NT2/D1 (cell line): ENCODE measurements around the gene B3GNT9.

Experiments used
- SUZ12 ChIP-seq: IDR thresholded peaks from 2 replicates; pipeline ENCODE4 v1.6.1; 2011; ENCODE audit not compliant: insufficient read length, insufficient read depth; ENCODE audit errors: extremely low read depth
- YY1 ChIP-seq: IDR thresholded peaks from 2 replicates; pipeline ENCODE4 v1.6.1; 2011; ENCODE audit not compliant: insufficient read length, insufficient read depth

- no peak for TF ChIP-seq YY1
- no peak for TF ChIP-seq SUZ12
Observed at GRCh38 chr16:67170949-67171649, 20.3 kb upstream of the B3GNT9 start.
